ENCODE measurements around the gene HPGD.

The HPGD gene

DNA sequence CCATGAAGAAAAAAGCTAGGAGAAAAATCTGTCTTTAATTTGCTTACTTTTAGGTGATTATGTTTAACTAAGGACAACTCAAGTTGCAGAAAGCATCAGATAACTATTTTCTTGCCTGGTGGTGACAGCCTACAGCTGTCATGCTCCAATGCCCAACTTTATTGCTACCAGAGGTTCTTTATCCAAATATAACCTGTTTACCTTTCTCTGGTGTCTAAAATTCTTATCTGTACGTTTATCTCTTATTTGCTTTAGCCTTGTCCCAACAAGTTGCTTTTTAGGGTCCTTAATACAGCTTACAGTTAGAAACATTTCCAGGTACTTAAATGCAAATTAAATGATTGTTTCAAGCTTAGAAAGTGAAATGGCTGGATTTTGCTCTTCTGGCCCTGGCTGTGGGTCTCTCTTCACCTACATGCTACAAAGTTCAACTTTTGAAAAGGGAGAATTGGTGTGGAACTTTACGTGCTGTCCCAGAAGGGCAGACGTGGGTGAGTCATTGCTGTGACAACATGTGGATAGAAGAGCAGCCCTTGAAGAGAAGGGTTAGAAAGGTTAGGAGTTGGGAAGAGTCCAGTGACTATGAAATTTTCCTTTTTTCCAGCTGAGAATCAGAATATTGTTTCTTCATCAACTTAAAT, 60.7 kb downstream of the HPGD start:
- no peak for DNase-seq

DNA sequence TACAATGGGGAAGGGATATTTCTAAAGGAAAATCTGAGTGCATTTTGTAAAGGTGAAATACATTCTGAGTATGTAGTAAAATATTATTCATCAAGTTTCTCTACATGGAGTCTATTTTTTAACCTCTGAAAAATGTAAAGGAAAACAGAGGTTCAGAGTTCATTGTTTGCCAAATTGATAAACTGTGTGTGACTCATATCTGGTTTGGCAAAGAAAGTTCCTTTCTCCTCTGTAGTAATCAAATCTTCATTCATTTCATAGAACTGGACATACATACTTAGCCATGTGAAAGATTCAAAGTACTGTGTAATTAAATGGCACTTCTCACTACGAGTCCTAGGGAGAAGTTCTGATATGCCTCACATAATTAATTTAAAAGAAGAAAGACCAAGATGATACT, 61.6 kb downstream of the HPGD start:
- no peak for DNase-seq

DNA sequence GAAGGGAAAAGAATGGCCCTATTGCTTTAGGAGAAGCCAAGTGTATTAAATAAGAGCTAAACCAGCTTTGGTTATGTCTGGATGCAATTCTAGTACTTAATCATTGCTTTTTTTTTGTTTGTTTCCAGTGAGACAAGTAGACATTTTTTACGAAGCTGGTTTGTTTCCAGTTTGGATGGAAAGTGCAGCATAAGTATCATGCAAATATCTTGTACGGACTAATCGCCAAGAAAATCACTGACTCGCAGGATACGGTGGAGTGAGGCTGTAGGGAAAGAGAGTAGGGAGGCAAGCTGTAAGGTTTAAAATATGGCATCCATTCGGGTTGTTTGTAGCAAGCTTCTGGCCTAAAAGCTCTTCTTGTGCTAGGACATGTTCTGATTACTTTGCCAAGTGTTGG, 64.8 kb downstream of the HPGD start:
- no peak for DNase-seq

DNA sequence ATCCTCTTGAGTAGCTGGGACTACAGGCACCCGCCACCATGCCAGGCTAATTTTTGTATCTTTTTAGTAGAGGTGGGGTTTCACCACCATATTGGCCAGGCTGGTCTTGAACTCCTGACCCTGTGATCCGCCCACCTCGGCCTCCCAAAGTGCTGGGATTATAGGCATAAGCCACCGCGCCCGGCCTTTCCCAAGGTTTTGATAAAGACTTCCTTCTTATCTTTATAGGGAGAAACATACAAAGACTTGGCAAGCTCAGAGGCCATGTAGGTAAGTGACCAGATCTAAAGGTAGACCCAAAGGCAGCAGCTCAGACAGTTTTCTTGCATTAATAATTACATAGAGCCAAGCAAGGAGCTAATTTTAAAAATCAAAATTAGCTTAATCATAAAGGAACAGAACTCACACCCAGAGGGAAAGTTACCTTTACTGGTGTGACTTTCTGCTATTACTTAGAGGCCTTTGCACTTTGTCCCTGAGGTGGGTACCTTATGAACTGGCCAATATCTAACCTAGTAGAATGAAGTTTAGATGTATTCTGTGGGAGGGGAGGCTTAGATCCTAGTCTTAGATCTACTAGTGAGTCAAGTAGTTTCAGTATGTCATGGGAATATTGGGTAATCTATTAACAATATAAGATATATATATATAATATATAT, 67.3 kb downstream of the HPGD start:
- no peak for DNase-seq

DNA sequence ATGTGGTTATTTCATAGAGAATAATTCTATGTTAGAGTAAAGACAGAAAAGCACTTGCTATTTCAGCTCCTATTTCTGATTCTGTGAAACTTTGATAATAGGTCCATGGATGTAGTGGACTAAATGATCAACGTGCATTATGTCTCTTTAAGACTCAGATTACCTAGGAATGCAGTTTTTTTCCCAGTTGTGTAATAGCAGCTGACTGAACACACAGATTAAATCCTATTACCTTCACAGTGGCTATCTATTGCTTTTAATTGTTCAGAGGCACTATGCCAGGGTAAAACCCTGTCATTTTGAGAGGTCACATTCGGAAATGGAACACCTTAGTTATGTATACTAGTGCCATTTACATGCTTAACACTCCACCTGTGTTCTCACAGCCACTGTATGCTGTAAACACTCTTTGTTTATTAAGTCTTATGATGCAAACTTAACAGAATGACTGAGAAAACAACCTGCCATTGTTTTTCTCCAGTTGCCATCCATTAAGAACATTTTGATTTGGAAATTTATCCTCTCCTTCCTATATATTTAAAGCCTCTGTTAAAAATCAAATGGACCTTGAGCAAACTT, 70.5 kb downstream of the HPGD start:
- DNase-seq = no peak

DNA sequence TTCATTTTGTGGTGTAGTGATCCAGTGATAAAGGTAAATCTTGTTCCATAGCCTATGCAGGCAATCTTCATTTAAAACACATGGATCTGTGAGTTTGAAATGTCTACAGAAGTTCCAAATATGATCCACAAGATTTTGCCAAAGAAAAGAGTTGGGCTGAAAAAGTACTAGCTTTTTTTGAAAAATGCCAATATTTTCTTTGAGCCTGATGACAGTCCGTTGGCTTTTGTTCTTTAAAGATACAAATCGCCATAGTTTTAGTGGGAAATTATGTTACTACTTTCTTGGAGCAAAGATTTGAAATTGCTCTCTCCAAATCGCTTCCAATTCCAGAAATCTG, 71.5 kb downstream of the HPGD start:
- DNase-seq = no peak

DNA sequence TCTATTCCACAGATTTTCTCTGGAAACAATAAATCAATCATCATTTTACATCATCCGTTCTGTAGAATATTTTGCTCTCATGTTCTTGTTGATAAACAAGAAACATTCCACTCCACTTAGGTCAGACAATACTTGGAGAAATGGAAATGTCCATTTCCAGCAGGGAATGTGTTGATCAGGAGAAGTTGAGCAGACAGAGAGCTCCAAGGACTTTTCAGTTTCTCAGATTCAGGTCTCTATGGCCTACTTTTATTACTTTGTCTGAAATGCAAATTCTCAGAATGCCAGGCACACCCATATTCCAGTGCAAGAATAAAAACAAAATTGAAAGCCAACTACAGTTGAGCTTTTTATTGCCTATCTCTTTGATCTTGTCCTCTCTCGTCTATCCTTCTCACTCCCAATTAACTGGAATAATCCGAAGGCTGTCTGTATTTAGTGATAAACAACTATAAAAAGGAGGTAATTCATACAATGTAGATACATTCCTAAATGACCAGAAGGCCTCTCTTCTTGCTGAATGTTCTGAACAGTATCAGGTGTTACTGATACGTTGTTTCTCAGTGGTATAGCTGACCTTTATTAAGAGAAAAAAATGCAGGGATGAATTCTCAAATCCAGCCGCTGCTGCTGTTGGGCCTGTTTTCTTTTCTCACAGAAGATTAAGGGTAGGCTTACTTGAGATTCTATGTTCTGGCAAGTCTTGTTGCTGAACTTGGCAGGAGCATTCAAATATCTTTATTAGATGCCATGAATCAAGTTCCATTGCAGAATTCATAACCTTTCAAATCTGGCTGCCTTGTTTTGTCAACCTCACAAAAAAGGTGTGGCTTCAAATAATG, 72.1 kb downstream of the HPGD start:
- no peak for DNase-seq

DNA sequence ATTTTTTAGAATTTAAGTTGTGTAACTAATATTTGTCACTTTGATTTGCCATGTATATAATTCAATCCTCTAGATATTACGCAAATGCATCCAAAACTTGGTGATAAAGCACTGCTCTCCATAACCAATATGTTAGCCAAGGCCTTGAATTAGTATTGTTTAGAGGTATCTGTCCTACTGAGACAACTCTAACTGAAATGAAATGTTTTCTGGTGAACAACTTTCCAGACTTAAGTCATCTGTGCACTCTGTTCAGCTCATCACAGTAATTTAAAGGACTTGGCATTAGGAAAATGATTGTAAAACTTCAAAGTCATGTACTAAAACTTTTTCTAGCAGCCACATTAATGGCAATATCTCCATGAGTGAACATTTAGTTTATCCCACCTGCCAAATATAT, 73.1 kb downstream of the HPGD start:
- no peak for DNase-seq

DNA sequence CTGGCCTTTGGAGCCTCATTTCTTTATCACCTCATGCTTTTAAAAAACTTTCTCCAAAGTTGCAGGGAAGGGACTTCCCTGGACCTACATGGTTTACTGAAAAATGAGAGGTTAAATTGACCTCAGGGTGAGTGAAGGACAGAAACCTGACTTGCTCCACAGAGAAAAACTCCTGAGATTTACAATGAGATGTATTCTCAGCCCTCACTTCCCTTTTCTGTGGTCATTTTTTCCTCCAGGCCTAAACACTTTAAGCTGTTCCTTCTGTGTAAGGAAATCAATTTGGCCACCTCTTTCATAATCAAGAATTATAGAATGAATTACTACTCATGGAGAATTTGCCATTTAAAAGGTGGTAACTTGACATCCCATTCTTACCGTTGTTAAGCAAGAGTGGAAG, 77.9 kb downstream of the HPGD start:
- no peak for DNase-seq
